Measurements from ENCODE around the gene ZHX3.

GRCh38 chr20:41173791-41174341 lies 143.7 kb downstream of the ZHX3 start:
- no peak for TF ChIP-seq CTCF (conservative IDR thresholded peaks at IDR 0.05)
- TF ChIP-seq EZH2 (IDR thresholded peaks at IDR 0.05; ENCODE audit: low read depth) = no peak

Data from PC-9 (cell line).